ENCODE measurements around the gene CNIH2.

- TF ChIP-seq SUZ12 (IDR thresholded peaks at IDR 0.05) (no peak), HDGF (IDR thresholded peaks at IDR 0.05; ENCODE audit: borderline replicate concordance) (no peak), LEF1 (IDR thresholded peaks at IDR 0.05; ENCODE audit: borderline replicate concordance) (no peak), BHLHE40 (IDR thresholded peaks at IDR 0.05; ENCODE audit: borderline replicate concordance) (no peak)
These were observed 30.2 kb upstream of the CNIH2 start for GRCh38 chr11:66247801-66248200.

Measured in HEK293T (cell line).